GM12875 (cell line): Measurements from ENCODE around the gene CENPI.
"Not testable (repeated sequence)": the region's sequence is repeated elsewhere in the genome, so short reads cannot be mapped to it uniquely, and the experiment has no call there.

Experiments
- H3K4me3 ChIP-seq: one replicate; pipeline ENCODE4 v1.5.1; 2011; ENCODE audit warnings: low read depth, low read length, control low read depth
- TF ChIP-seq, protein P1 (sequence below): IDR thresholded peaks from 2 replicates; pipeline ENCODE4 v1.5.1; 2011; ENCODE audit warnings: low read depth, mild to moderate bottlenecking, control low read depth, inconsistent platforms, low read length, moderate library complexity, borderline replicate concordance; ENCODE audit not compliant: insufficient read depth

The CENPI gene

GRCh38 chrX:101097546-101098453 lies at the start of gene CENPI:
TSS of gene CENPI (plus strand) at chrX:101098204. CDS start at chrX:101101071, 2,867 bp downstream.
- TF ChIP-seq, protein P1, sequence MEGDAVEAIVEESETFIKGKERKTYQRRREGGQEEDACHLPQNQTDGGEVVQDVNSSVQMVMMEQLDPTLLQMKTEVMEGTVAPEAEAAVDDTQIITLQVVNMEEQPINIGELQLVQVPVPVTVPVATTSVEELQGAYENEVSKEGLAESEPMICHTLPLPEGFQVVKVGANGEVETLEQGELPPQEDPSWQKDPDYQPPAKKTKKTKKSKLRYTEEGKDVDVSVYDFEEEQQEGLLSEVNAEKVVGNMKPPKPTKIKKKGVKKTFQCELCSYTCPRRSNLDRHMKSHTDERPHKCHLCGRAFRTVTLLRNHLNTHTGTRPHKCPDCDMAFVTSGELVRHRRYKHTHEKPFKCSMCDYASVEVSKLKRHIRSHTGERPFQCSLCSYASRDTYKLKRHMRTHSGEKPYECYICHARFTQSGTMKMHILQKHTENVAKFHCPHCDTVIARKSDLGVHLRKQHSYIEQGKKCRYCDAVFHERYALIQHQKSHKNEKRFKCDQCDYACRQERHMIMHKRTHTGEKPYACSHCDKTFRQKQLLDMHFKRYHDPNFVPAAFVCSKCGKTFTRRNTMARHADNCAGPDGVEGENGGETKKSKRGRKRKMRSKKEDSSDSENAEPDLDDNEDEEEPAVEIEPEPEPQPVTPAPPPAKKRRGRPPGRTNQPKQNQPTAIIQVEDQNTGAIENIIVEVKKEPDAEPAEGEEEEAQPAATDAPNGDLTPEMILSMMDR, result no peak

GRCh38 chrX:101051153-101051548 lies 46.9 kb upstream of the CENPI start:
- TF ChIP-seq, protein P1, result no peak
- peak overlapping the region; percentile 72 for H3K4me3 ChIP-seq

More at GRCh38 chrX:101097546-101098453, at the start of gene CENPI:
- H3K4me3 ChIP-seq, result peak within 1 kb of the TSS; percentile 72

GRCh38 chrX:101051549-101052302 lies 46.3 kb upstream of the CENPI start, which contains the start of gene TRMT2B:
TSS of gene TRMT2B (minus strand) at chrX:101052111. CDS start at chrX:101042289, 9,822 bp downstream.
- TF ChIP-seq, protein P1, result no peak
- H3K4me3 ChIP-seq, result peak within 1 kb of the TSS; percentile 72

- H3K4me3 ChIP-seq, result not testable (repeated sequence)
Measured at GRCh38 chrX:101056551-101056950, 41.5 kb upstream of the CENPI start.

DNA sequence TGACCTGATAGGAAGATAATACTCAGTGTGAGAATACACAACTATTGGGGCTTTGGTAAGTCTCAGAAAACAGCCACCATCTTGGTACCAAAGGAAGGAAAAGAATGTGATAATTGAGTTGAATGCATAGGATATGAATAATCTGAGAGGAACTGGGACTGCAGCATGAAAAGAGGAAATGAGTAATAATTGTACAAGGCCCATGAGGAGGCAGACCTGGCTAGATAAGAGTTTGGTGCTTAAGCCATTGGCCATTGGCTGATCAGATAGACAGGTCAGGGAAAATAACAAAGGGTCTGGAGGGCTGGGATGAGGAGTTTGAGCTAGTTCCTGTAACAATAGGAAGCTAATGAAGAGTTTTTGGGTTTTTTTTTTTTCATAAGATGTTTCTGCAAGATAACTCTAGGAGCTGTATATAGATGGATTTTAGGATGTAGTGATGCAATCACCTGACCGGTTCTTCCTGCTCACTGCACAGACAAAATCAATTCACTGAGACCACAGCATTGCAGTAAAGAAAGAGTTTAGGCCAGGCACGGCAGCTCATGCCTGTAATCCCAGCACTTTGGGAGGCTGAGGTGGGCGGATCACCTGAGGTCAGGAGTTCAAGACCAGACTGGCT lies 40.8 kb upstream of the CENPI start:
- TF ChIP-seq, protein P1, result no peak
- no peak overlapping the region for H3K4me3 ChIP-seq

- TF ChIP-seq, protein P1, result no peak
- no peak overlapping the region for H3K4me3 ChIP-seq
Measured at GRCh38 chrX:101062176-101062575, 35.8 kb upstream of the CENPI start.

DNA sequence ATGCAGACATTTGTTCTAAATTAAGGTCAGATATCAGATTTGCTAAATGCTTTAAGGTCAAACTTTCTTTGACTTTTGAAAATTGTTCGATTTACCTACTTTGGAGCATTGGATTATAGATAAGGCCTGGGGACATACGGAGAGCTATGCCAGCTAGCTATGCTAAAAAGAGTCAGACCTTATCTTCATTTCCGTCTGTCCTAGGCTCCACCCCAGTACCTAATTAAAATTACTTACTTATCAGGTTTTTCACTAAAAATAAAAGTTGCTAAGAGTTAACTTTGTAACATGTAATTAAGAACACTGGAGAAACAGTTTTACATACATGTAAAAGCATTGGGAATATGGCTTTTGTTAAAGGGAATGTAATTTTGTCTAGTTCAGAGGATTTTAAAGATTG lies 26.4 kb upstream of the CENPI start:
- H3K4me3 ChIP-seq, result no peak overlapping the region
- TF ChIP-seq, protein P1, result no peak
